GM12875 (cell line): ENCODE results near the gene SCN4A.

Experiments
- H3K4me3 ChIP-seq: one replicate; pipeline ENCODE4 v1.5.1; 2011; ENCODE audit warnings: low read depth, low read length, control low read depth
- TF ChIP-seq, protein P1 (sequence below): IDR thresholded peaks from 2 replicates; pipeline ENCODE4 v1.5.1; 2011; ENCODE audit warnings: low read depth, mild to moderate bottlenecking, control low read depth, inconsistent platforms, low read length, moderate library complexity, borderline replicate concordance; ENCODE audit not compliant: insufficient read depth

Gene SCN4A

DNA sequence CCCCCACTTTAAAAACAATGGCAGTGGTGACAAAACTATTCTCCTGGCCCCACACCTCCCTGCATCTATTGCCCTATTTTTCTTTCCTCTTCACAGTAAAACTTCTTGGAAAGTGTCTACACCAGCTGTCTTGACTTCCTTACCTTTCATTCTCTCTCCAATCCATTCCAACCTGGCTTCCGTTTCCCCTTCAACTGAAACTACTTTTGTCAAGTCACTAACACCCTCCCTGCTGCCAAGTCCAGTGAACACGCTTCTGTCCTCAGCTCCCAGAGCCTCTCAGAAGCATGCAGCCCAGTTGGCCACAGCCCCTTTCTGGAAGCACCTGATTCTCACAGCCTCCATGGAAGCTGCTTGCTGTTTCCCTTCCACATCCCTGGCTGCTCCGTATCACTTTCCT, 4.0 kb upstream of the SCN4A start:
- TF ChIP-seq, protein P1, sequence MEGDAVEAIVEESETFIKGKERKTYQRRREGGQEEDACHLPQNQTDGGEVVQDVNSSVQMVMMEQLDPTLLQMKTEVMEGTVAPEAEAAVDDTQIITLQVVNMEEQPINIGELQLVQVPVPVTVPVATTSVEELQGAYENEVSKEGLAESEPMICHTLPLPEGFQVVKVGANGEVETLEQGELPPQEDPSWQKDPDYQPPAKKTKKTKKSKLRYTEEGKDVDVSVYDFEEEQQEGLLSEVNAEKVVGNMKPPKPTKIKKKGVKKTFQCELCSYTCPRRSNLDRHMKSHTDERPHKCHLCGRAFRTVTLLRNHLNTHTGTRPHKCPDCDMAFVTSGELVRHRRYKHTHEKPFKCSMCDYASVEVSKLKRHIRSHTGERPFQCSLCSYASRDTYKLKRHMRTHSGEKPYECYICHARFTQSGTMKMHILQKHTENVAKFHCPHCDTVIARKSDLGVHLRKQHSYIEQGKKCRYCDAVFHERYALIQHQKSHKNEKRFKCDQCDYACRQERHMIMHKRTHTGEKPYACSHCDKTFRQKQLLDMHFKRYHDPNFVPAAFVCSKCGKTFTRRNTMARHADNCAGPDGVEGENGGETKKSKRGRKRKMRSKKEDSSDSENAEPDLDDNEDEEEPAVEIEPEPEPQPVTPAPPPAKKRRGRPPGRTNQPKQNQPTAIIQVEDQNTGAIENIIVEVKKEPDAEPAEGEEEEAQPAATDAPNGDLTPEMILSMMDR = no peak
- H3K4me3 ChIP-seq = no peak overlapping the region

DNA sequence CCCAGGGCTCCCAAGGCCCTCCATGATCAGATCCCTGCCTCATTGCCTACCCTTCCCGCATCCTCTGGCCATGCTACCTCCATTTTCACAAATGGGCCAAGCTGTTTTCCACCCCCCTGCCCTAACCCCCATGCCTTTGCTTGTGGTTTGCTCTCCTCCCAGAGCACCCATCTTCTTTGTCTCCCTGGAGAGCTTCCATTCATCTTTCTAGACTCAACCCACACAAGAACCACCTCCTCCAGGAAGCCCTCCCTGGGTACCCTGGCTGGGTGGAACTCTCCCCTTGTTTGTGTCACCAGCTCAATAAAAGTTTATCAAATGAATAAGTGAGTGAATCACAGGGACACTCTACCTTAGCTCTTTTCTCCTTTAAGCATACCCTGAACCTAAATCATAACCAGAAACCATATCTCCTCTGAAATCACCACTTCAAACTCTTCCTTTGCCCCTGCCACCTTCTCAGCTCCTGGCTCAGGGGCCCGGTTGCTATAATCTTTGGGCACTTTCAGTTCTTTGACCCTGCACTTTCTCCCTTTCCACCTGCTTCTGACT, 2.9 kb upstream of the SCN4A start:
- H3K4me3 ChIP-seq = no peak overlapping the region
- TF ChIP-seq, protein P1 = no peak

- TF ChIP-seq, protein P1 = no peak
- H3K4me3 ChIP-seq = no peak overlapping the region
Observed at GRCh38 chr17:63974594-63975192, 2.0 kb upstream of the SCN4A start.

DNA sequence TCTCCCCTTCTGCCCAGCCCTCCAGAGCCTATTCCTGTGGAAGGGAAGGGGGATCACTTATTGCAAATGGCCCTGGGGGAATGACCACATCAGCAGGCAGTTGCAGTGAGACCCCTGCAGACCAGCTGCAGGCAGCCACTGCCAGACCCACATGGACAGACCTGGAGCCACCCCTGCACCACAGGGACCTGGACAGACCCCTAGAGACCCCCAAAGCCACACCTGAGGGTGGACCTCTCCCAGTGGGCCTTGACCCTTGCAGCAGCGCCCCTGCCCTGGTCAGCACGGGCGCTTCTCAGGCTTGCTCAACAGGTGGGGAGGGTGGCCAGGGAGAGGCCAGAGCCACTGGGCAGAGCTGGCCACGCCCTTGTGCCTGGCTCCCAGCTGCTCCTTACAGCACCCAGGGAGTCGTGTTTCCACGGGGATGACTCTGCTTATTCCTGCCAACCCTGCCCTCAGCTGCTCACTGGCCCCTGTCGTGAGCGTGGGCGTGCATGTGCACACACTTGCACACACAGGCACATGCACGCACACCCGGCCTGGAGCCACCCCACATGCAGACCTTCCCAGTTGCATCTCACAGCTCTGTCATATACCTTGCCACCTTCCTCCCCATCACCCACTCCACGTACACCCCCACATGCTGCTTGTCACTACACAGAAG, 1.3 kb upstream of the SCN4A start:
- H3K4me3 ChIP-seq = no peak overlapping the region

GRCh38 chr17:63973247-63973646, 529 bp upstream of the SCN4A start:
- no peak overlapping the region for H3K4me3 ChIP-seq
- TF ChIP-seq, protein P1 = no peak

More for the DNA sequence above, 1.3 kb upstream of the SCN4A start:
- TF ChIP-seq, protein P1 = no peak

DNA sequence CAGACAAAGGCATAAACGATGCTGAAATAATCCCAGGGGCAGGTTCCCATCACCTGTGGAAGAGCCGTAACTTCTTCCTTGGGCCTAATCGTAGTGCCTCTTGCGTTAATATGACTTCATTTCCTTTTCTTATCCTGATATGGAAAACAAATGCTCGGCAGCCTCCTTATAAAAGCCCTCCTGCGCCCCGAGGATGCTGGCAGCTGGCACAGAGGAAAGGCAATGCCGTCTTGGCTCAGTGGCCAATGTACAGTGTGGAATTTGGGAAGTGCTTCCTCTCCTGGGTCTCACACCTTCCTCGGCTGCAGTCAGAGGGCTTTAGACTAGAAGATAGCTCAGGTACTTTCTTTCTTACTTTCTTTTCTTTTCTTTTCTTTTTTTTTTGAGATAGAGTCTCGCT, 3.4 kb downstream of the SCN4A start:
- TF ChIP-seq, protein P1 = no peak
- H3K4me3 ChIP-seq = no peak overlapping the region

GRCh38 chr17:63967953-63968352, 4.8 kb downstream of the SCN4A start:
- TF ChIP-seq, protein P1 = no peak
- H3K4me3 ChIP-seq = no peak overlapping the region
